Calu3 (cell line): Measurements from ENCODE around the gene DRD2. TPM values are rescaled to one million over a fixed set of nuclear protein-coding genes. Genes with fewer than 3 reads are reported as not detected.

Source experiments
- BruUV-seq: library from RNA; stranded (reverse); fragments of 400-500 nt; replicated peaks from 2 replicates; lab custom pipeline; 2021; lab: Mats Ljungman, UMichigan
- CTCF ChIA-PET: fragments of 300-600 bp; sonication (Branson Sonifier 250); formaldehyde crosslinking; loops from one replicate; lab custom pipeline; 2022; ENCODE audit warnings: antibody characterized with exemption; lab: Charles Lee
- DNase-seq: peaks from one replicate; pipeline ENCODE4 v3.0.0; 2022
- H3K27ac Mint-ChIP-seq: one replicate; pipeline ENCODE4 v1.8.0; 2022; ENCODE audit warnings: mixed read lengths; ENCODE audit not compliant: unreplicated experiment
- H3K27me3 Mint-ChIP-seq: one replicate; pipeline ENCODE4 v1.8.0; 2022; ENCODE audit warnings: mixed read lengths; ENCODE audit not compliant: unreplicated experiment
- H3K36me3 Mint-ChIP-seq: one replicate; pipeline ENCODE4 v1.8.0; 2022; ENCODE audit warnings: mild to moderate bottlenecking, moderate library complexity, mixed read lengths; ENCODE audit not compliant: insufficient read depth, unreplicated experiment
- H3K4me1 Mint-ChIP-seq: one replicate; pipeline ENCODE4 v1.8.0; 2022; ENCODE audit warnings: mild to moderate bottlenecking, low read depth, mixed read lengths; ENCODE audit not compliant: unreplicated experiment
- H3K4me3 Mint-ChIP-seq: one replicate; pipeline ENCODE4 v1.8.0; 2022; ENCODE audit warnings: mild to moderate bottlenecking, low read depth, moderate library complexity, mixed read lengths; ENCODE audit not compliant: unreplicated experiment
- H3K9me3 Mint-ChIP-seq: one replicate; pipeline ENCODE4 v1.8.0; 2022; ENCODE audit warnings: low read depth, mixed read lengths; ENCODE audit not compliant: unreplicated experiment
- intact Hi-C: fragments of 100-400 bp; cut with micrococcal nuclease; formaldehyde crosslinking; loops from one replicate; pipeline ENCODE4 v1.10.0; 2022; ENCODE audit not compliant: unreplicated experiment
- total RNA-seq: library from RNA; stranded (reverse); gene quantifications from 2 replicates; pipeline ENCODE4 v1.2.3, GENCODE V29; 2022
- TF ChIP-seq, protein P1 (sequence below): fragments of 200-600 bp; IDR thresholded peaks from one replicate; pipeline ENCODE4 v1.8.0; 2022; ENCODE audit warnings: antibody characterized with exemption; ENCODE audit not compliant: unreplicated experiment

The DRD2 gene
- total RNA-seq, 1 experiment from 2014 or later = 0.45 TPM

DNA sequence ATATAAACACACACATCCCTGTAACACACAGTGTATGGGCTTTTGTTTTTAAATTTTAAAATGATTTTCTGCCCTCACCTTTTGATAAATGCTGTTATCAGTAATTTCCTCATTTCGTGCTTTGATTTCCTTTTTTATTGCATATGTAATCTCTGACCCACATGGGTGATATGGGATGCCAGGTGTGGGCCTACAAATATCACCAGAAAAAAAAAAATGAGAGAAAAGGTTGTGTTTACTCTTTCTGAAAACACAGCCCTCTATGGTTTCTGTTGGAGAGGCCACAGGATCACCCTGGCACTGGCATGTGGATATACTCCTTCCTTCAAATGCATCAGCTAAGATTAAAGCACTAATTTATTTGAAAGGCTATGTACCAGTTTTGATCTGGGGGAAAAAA is 17.0 kb downstream of the DRD2 start:
- BruUV-seq = no TSS peak
- CTCF ChIA-PET = no interaction called here
- H3K27me3 Mint-ChIP-seq = peaks cover 35% of the 10 kb centered on the region
- H3K27ac Mint-ChIP-seq = no peak overlapping the region
- no peaks in the 10 kb centered on the region for H3K9me3 Mint-ChIP-seq
- TF ChIP-seq, protein P1, sequence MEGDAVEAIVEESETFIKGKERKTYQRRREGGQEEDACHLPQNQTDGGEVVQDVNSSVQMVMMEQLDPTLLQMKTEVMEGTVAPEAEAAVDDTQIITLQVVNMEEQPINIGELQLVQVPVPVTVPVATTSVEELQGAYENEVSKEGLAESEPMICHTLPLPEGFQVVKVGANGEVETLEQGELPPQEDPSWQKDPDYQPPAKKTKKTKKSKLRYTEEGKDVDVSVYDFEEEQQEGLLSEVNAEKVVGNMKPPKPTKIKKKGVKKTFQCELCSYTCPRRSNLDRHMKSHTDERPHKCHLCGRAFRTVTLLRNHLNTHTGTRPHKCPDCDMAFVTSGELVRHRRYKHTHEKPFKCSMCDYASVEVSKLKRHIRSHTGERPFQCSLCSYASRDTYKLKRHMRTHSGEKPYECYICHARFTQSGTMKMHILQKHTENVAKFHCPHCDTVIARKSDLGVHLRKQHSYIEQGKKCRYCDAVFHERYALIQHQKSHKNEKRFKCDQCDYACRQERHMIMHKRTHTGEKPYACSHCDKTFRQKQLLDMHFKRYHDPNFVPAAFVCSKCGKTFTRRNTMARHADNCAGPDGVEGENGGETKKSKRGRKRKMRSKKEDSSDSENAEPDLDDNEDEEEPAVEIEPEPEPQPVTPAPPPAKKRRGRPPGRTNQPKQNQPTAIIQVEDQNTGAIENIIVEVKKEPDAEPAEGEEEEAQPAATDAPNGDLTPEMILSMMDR = no peak
- no peak overlapping the region for H3K4me3 Mint-ChIP-seq
- no peaks in the 10 kb centered on the region for H3K4me1 Mint-ChIP-seq
- DNase-seq = no peak
- no peaks in the 10 kb centered on the region for H3K36me3 Mint-ChIP-seq
- intact Hi-C loops = no loop called here

- no peak overlapping the region for H3K27ac Mint-ChIP-seq
- DNase-seq = no peak
- no peaks in the 10 kb centered on the region for H3K36me3 Mint-ChIP-seq
- peaks cover 30% of the 10 kb centered on the region for H3K27me3 Mint-ChIP-seq
- no peak overlapping the region for H3K4me3 Mint-ChIP-seq
- CTCF ChIA-PET = no interaction called here
- no peaks in the 10 kb centered on the region for H3K4me1 Mint-ChIP-seq
- BruUV-seq = no TSS peak
- intact Hi-C loops = no loop called here
- no peaks in the 10 kb centered on the region for H3K9me3 Mint-ChIP-seq
- TF ChIP-seq, protein P1 = no peak
These were observed 17.4 kb downstream of the DRD2 start for GRCh38 chr11:113457784-113458183.

GRCh38 chr11:113454455-113454854 is 20.7 kb downstream of the DRD2 start:
- no peak for DNase-seq
- H3K4me3 Mint-ChIP-seq = no peak overlapping the region
- CTCF ChIA-PET = no interaction called here
- BruUV-seq = no TSS peak
- H3K36me3 Mint-ChIP-seq = no peaks in the 10 kb centered on the region
- no peak overlapping the region for H3K27ac Mint-ChIP-seq
- no peaks in the 10 kb centered on the region for H3K9me3 Mint-ChIP-seq
- intact Hi-C loops = no loop called here
- peaks cover 23% of the 10 kb centered on the region for H3K27me3 Mint-ChIP-seq
- TF ChIP-seq, protein P1 = no peak
- H3K4me1 Mint-ChIP-seq = no peaks in the 10 kb centered on the region

DNA sequence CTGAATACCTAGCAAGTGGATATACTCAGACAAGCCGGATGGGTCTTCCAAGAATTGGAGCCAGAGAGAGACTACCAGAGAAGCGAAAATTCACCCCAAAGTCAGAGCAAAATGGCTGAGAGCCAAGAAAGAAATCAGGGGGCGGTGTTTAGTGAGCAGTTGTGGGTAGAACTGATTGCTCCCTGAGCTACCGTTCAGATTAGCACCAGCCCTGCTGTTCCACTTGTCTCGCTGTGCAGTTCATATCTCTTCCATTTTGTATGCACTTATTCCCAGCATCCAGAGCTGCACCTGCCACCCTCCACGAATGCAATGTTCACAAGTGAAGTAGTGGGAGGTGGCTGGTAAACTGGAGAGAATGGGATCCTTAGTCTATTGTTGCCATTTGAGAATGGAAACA is 25.5 kb downstream of the DRD2 start:
- CTCF ChIA-PET = no interaction called here
- Mint-ChIP-seq H3K27ac (no peak overlapping the region), H3K27me3 (peaks cover 54% of the 10 kb centered on the region), H3K36me3 (no peaks in the 10 kb centered on the region), H3K4me3 (no peak overlapping the region), H3K4me1 (no peaks in the 10 kb centered on the region), H3K9me3 (no peaks in the 10 kb centered on the region)
- TF ChIP-seq, protein P1 = no peak
- DNase-seq = no peak
- intact Hi-C loops = no loop called here
- BruUV-seq = no TSS peak
